GM18508 (cell line): Measurements from ENCODE around the gene GDF9.
"Not testable (repeated sequence)": the region's sequence is repeated elsewhere in the genome, so short reads cannot be mapped to it uniquely, and the experiment has no call there.

Experiments
- ATAC-seq: cut with Tn5 transposase; IDR thresholded peaks from one replicate; pipeline ENCODE4 v1.9.1; 2021; ENCODE audit warnings: moderate number of reproducible peaks; ENCODE audit not compliant: insufficient read depth, unreplicated experiment

Gene GDF9

DNA sequence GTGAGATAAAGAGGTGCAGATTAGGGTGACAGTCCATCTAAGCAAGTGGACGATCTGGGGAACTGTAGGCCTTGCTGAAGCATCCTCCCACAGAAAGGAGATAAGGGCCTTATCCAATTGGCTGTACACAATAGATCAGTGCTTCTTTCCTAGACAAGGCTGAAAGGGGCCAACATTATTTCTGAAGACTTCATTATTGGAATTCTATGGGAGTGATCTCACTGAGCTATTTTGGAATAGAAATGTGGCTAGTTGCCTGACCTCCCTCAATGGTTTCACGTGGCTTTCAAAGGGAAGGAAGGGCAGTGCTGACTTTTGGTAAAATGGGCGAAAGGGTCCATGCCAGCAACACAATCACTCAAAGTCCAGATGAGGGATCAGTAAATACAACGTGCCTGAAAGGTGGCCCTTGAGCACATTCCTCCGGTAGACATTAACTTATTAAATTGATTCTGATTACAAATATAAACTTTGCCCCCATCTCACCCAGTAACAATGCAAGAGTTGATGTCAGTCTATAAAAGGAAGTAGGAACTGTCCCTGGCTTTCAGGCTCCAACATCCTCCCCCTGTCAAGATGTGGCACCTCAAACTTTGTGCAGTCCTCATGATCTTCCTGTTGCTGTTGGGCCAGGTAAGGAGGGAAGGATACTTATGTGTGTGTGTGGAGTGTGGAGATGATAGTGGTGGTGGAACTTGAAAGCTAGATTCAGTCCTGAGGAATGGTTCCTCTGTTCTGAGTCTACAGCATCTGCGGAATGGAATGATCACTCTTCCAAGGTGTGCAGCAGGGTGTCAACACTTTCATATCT lies 7.1 kb upstream of the GDF9 start, which contains the start of gene LEAP2:
Gene LEAP2 (plus strand): TSS at position 550 of the 811 bp plus-strand sequence. CDS start 27 bp downstream, at position 577.
- ATAC-seq: no peak

DNA sequence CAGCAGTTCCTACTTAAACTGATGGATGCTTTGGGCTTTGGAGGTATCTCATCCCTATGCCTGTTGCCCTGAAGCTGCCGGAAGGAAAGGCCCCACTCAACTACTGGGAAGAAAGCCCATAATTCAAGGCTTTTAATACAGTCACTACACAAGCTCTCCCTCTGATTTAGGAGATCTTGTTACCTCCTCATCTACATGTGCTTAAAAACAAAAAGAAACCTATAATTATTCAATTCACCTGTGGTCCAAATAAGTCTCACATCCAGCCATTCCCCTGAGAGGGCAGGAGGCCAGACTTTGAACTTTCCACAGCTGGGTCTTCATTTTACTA lies 6.5 kb upstream of the GDF9 start:
- no peak for ATAC-seq

DNA sequence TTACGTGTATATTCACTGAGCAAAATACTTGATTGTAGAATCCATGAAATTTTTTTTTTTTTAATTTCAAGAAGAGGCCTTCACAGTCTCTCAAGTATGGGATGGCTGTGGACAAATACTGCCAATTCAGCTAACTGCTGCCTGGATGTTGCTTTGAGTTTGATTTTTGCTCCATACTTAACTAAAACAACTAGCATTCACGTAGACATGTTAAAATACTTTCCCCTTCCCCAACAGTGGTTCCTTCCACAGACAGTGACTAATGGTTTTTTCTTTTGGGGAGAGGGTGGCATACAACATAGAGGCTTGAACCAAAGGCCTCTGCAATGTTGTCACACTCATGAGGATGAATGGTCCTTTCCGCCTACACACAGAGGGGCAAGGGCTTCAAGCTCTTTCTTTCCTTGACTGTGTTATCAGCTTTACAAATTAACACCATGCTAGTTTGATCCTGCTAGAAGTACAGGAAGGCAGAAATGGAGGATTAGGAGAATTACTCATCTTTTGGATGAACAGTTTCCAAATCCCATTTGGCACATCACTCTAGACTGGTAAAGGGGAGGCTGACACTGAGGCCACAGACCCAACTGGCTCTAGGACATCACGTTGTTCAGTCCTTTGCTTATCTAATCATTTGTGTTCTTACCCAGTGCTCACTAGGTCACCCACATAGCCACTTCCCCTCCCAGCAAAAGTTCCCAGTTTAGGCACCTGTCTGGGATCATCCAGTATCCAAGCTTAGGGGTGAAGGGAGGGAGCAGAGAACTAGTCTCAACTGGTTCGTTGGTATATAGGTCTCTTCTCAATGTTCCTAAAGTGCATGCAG lies 5.4 kb upstream of the GDF9 start:
- ATAC-seq: no peak

DNA sequence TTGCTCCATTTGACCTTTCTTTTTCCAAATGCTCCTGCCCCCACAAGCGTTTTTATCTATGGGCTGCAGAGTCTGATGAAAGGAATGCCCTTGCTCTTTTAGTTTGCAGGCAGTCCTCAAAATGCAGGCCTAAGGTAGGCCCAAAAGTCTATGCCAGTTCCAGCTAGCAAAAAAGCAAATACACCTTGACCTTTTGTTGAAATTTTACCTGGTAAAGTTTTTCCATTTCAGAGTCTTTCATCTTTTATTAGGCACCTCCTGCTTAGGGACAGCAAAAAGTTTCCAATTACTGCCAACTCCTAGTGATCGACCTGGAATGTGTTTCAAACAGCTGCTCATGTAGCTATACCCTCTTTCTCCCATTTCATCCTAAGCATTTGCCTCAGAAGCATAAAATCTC lies 4.5 kb upstream of the GDF9 start:
- no peak for ATAC-seq

DNA sequence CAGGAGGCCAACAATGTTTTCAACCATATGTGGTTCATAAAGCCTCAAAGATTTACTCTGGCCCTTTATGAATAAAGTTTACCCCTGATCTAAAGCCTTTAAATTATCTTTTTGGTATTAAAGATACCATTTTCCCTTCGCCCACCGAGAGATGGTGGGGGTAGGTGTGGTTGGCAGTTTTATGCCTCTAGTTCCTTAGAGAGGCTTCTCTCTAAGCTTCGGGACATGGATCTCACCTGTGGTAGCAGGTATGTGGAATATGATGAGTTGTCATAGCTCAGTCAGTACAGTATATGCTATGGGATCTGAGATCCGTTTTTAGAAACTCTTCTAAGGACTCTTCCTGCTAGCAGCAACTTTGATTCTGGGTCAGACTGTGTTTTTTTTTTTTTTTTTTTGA lies 2.5 kb upstream of the GDF9 start:
- ATAC-seq: no peak

DNA sequence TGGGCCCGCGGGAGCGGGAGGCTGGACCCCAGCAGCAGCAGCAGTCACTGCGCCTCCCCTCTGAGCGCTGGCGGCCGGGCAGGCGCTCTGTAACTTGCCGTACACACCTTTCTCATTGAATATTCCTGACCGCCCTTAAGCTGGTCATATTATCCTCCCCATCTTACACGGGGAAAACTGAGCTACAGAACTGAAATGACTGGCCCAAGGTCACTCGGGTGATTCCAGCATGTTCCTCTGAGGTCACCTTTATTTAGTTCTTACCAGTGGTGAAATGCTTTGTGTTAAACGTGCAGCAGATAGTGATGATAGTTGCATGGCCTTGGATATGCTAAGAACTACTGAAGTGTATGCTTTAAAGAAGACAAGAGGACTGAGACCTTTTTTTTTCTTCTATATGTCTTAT lies 780 bp upstream of the GDF9 start:
- no peak for ATAC-seq

DNA sequence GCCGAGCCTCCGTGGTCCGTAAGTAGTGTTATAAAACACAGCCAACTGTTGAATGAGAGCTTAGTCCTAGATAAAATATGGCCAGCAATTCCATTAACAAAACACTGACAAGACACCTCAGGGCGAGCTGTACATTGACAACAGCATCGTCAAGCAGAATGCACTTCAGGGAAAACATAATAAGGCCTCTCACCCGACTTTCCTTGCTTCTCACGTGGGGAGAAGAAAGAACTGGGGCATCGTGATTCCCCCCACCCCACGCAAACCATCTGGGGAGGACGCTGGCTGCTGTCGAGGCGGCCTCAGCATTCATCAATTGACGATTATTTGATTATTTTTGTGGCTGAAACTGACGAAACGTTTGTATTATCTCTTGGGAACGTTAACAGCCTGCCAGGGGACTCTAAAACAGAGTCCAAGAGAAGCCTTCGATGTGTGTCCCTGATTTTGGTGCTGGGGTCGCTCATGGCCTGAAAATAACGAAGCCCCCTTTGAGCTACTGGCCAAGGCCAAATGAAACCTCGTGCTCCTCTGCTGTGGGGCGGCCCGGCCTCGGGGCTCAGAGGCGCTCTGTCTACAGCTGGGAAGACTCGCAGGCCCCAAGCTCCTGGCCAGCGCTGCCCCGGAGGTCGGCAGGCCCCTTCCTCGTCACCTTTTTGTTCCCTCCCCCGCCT lies 464 bp downstream of the GDF9 start:
- ATAC-seq: no peak

DNA sequence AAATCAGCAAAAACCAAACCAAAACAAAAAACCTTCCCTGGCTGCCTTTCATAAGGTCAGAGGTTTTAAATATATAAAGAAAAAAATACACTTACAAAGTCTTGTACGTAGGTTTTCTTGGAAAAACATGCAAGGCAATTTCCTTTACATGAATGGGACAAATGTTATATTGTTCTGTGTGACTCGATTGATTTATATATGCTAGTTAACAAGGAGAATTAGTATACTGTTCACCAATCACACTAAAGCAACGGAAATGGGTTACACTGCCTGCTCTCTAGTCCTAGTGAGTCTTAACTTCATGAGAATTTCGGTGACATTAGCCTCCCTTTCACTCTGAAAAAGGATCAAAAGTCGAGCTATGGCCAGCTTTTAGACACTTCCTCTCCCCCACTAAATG lies 5.5 kb downstream of the GDF9 start:
- no peak for ATAC-seq

DNA sequence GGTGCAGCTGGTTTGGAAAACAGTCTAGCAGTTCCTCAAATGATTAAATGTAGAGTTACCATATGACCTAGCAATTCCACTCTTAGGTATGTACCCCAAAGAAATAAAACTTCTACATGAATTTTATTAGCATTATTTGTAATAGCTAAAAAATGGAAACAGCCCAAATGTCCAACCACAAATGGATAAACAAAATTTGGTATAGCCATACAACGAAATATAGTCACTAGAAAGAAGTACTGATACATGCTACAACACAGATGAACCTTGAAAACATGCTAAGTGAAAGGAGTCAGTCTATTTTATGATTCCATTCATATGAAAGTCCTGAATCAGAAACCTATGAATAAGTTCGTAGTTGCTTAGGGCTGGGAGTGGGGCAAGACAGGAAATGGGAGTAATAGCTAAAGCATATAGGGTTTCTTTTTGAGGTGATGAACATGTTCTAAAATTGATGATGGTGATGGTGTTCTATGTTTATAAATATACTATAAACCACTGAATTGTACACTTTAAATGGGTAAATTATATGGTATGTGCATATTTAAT lies 6.3 kb downstream of the GDF9 start:
- no peak for ATAC-seq

DNA sequence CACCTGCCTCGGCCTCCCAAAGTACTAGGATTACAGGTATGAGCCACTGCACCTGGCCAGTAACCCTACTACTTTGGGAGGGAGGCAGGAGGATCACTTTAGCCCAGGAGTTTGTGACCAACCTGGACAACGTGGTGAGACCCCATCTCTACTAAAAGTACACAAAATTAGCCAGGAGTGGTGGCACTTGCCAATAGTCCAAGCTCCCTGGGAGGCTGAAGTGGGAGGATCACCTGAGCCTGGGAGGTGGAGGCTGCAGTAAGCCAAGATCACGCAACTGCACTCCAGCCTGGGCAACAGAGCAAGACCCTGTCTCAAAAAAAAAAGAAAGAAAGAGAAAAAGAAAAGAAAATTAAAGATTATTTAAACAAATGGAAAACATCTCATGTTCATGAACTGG lies 10.3 kb downstream of the GDF9 start:
- ATAC-seq: no peak

DNA sequence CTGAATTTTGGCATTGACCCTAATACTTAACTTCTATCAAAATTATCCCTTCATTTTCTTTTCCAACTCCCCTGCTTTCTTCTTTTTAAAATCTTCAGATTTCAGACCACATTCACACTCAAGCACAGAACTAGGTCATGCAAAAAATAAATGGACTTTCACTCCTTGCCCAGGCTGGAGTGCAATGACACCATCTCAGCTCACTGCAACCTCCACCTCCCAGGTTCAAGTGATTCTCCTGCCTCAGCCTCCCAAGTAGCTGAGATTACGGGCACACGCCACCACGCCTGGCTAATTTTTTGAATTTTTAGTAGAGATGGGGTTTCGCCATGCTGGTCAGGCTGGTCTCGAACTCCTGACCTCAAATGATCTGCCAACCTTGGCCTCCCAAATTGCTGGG lies 11.3 kb downstream of the GDF9 start:
- ATAC-seq: not testable (repeated sequence)

DNA sequence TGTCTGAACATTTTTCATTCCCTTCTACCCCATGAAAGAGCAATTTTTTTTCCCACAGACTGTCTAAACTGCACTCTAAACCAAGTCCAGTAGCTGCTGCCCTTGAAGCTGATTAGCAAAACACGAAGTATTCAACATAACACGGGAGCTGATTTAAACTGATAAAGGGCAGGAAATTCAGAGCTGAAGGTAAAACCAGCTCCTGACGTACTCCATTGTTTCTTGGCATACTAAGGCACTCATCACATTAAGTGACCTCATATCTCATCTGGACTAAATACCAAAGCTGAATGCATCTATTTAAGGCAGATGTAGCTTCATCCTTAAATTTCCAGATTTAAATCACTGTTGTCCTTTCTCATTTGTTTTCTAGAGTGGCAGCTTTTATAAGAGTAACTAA lies 12.0 kb downstream of the GDF9 start:
- ATAC-seq: no peak

DNA sequence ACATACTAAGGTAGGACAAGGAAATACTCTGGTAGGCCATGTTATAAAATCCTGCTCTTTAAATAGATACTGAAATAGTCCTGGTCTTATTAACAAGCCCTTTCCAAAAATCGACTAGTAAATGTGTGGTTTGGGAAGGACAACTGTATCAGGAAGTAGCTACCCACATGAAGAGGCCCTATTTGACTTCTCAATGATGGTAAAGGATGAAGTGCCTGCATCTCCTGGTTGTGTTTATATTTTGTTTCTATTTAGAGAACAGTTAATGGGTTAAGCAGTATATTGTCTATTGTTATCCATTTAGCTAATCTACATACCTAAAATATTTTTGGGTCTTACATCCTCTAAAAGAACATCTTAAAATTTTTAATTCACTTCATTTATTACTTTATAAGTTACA lies 12.5 kb downstream of the GDF9 start:
- no peak for ATAC-seq

DNA sequence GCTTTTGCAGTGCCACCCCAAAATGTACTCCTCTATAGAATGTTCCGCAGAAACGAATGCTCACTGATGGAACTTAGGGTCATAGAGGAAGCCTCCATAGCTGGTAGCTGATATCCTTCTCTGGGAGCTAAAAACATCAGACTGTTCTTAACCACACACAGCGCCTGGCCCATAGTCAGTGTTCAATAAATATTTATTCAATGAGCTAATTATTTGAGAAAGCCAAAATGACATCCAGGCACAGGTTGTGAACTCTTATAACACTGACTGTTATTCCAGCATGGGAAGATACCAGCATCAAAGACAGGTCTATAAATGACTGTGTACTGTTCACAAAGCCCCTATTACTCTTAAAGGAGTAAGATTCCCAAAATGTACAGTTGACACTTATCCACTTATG lies 12.9 kb downstream of the GDF9 start:
- ATAC-seq: no peak

DNA sequence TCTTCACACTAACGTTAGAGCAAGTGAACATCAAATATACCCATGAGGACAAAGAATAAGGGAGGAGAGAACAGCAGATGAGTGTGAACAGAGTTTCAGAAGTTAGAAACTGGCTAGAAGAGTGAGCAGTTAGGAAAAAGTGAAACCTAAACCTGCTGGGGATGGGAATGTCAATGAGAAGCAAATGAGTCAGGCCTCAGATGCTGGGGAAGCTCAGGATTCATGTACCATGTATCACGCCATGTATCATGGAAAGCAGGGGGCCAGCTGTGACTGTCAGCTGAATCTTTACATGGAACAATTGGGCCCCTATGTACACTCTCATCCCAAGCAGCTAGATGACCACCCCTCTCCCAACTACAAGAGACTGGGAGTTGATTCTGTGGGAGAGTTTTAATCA lies 16.2 kb downstream of the GDF9 start:
- ATAC-seq: no peak

DNA sequence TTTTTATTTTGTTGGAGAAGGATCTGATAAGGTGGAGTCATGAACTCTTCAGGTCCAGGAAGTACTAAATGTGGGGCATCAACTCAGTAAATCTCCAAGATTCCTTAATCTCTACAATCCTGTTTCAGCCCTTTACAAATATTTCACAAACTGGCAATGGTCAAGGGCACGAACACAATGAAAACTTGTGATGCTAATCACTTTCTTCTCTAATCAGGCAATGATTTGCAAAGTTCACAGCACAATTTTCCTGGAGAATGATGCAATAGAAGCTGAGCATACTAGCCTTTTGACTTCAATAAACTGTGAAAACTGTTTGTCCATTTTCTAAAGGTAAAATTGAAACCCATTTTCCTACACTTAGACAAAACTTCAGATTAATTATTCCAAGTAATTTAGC lies 16.9 kb downstream of the GDF9 start:
- no peak for ATAC-seq

DNA sequence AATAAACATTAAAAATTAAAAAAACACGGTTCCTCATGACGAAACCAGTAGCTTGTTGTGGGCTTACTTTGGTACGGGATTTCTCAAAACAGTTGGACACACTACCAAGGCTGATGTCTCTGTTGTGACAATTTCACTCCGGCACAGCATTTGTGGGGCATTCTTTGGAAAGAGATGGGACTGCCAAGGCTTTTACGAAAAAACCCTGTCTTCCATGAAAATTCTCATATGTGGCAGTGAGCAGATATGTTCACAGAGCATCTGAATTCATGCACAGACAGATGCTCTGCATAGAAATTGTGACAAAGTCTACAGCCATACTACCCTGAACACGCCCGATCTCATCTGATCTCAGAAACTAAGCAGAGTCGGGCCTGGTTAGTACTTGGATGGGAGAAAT lies 18.0 kb downstream of the GDF9 start:
- ATAC-seq: no peak

DNA sequence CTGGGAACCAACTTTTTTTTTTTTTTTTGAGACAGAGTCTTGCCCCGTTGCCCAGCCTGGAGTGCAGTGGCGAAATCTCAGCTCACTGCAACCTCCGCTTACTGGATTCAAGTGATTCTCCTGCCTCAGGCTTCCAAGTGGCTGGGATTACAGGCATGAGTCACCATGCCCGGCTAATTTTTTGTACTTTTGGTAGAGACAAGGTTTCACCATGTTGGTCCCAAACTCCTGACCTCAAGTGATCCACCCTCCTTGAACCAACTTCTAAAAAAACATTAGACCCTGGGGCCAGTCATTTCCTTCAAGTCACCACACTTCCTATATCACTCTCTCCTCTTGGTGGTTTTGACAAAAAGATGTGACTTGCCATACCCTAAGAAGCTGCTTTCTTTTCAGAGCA lies 25.0 kb downstream of the GDF9 start:
- no peak for ATAC-seq

DNA sequence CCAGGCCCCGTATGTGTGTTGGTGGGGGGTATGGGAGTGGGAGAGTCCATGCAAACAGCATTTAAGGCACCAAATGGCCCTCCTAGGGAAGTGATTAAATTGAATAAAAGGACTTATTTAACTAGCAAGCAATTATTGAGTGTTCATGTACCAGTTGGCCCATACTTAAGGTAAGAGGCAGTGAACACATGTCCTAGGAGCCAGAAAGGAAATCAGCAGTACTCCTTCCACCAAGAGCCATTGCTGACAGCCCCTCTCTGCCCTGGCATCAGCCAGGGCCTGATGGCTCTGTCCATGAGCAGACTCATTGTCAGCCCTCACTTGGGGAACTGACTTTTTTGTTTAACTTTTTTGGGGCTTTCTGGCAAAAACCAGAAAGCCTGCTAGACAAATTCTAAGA lies 25.4 kb downstream of the GDF9 start:
- no peak for ATAC-seq

DNA sequence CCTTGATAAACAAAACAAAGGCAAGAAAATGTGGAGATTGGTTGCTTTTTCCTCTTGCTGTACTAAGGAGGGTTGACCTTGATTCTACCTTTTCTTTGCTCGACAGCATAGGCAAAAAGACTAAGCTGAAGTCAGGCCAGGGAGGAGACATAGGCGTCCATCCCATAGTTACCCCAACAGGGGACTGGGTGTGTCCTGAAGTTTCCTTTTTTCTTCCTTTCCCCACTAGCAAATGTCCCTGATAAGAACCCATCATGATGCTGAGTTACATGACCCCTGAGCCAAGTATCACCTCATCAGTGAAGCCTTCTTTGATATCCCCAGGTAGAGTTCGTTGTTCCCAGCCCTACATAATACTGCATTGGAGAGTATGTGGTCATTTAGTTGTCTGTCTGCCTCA lies 26.0 kb downstream of the GDF9 start:
- no peak for ATAC-seq
